Measurements from ENCODE around the gene TTC8. TPM values are rescaled to one million over a fixed set of nuclear protein-coding genes. Genes with fewer than 3 reads are reported as not detected.

TTC8 gene
- total RNA-seq, 2 donors from 2014 or later = 20.8 to 34.1 TPM

DNA sequence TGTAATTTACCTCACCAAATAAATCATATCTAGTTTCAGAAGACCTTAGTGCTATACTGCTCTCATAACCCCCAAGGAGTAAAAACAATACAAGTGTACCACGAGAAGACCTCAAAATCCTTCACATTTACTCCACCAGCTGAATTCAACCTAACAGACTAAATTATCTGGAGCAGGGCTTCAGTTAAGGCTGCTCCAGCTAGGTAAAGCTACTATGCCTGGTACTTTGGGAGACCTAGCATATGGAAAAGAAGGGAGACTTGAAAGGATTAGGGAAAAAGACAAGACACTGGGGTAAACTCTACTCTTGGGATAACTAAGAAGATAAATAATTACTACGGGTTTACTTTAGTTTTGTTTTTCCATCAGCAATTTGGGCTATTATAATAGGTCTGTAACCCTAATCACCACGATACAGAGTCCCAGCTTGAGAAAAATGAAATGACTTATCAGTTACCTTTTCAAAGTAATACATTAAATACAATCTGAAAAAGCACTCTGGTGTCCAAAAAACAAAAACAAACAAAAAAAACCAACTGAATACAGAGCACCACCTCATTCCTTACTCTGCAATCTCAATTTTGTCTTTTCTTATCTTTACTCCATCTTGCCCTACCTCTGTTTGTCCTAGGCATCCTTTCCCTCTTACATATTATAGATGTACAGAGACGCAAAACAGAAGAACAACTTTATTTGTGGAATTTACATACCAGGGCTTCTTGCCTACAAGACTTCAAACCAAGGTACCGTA, 33.8 kb upstream of the TTC8 start:
- Histone ChIP-seq H3K27ac (no peak overlapping the region), H3K4me1 (ENCODE audit: control insufficient read depth in 1 of 2, low read depth in 2 of 2) (peaks cover 10 to 14% of the 10 kb centered on the region in 2 donors), H3K36me3 (no peaks in the 10 kb centered on the region), H3K9me3 (no peaks in the 10 kb centered on the region), H3K27me3 (replicated peaks; ENCODE audit: insufficient read depth) (no peaks in the 10 kb centered on the region), H3K4me3 (no peak overlapping the region)
- DNase-seq (ENCODE audit: low spot score) = no peak
- ATAC-seq (ENCODE audit: insufficient number of reproducible peaks, low FRiP score, low read depth) = no peak
- TF ChIP-seq, protein P1, sequence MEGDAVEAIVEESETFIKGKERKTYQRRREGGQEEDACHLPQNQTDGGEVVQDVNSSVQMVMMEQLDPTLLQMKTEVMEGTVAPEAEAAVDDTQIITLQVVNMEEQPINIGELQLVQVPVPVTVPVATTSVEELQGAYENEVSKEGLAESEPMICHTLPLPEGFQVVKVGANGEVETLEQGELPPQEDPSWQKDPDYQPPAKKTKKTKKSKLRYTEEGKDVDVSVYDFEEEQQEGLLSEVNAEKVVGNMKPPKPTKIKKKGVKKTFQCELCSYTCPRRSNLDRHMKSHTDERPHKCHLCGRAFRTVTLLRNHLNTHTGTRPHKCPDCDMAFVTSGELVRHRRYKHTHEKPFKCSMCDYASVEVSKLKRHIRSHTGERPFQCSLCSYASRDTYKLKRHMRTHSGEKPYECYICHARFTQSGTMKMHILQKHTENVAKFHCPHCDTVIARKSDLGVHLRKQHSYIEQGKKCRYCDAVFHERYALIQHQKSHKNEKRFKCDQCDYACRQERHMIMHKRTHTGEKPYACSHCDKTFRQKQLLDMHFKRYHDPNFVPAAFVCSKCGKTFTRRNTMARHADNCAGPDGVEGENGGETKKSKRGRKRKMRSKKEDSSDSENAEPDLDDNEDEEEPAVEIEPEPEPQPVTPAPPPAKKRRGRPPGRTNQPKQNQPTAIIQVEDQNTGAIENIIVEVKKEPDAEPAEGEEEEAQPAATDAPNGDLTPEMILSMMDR (IDR thresholded peaks at IDR 0.05) = no peak

DNA sequence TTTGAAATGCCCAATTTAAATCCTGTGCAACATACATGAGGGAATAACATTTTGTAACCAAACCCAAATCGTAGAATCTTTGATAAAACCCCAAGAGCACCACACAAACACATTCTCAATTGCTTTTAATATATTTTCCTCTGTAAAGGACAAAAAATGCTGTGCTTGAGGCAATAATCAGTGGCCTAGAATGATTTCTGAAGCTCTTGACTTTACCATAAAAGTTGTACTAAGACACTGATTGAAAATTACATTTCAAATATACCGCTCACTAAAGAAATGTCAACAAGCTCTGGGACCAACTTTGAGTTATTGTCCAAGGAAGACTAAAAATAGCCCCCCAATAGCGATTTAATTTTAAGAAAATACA, 33.2 kb upstream of the TTC8 start:
- Histone ChIP-seq H3K4me3 (peak overlapping the region; percentile 91), H3K9me3 (no peaks in the 10 kb centered on the region), H3K27me3 (replicated peaks; ENCODE audit: insufficient read depth) (no peaks in the 10 kb centered on the region), H3K4me1 (ENCODE audit: control insufficient read depth in 1 of 2, low read depth in 2 of 2) (peaks cover 10 to 14% of the 10 kb centered on the region in 2 donors), H3K36me3 (no peaks in the 10 kb centered on the region), H3K27ac (no peak overlapping the region)
- TF ChIP-seq, protein P1 (IDR thresholded peaks at IDR 0.05) = no peak
- ATAC-seq (ENCODE audit: insufficient number of reproducible peaks, low FRiP score, low read depth) (no peak), DNase-seq (ENCODE audit: low spot score) (no peak)

DNA sequence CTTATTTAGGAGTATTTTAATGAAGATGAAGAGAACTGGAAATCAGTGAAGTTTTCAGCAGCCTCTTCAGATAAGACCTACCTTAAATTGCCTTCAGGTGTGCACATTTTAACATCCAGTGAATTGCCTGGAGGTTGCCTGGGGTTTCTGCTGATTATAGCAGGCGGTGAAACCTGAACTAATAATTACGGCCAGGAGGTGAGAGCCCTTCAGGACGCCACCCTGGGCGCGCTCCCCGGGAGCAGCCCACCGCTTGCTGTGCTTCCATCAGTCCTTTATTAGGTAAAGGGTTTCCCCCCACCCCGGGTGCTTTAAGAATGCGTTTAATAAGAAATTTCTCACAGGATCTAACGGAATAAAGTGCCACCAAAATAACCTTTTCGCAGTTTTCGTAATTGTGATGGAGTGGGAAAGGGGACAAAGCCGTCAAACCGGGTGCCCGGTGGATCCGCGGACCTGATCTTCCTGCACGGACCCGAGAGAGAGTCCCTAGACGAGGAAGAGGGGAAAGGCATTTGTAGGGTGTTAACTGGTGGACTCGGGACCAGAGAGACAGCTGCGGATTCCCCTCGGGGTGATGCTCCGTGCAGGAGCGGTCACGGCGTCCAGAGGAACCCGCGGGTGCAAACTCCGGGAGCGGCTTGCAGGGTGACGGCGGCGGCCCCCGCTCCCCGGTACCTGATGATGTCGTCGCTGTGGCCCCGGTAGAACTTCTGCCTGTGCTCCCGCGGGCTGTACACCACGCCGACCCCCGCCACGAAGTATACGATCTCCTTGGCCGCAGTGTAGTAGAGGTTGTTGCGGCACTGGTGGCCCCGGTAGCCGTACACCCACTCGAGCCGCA, 32.6 kb upstream of the TTC8 start:
- Histone ChIP-seq H3K4me1 (ENCODE audit: control insufficient read depth in 1 of 2, low read depth in 2 of 2) (peaks cover 10 to 14% of the 10 kb centered on the region in 2 donors), H3K4me3 (peak overlapping the region; percentile 91), H3K36me3 (no peaks in the 10 kb centered on the region), H3K27me3 (replicated peaks; ENCODE audit: insufficient read depth) (no peaks in the 10 kb centered on the region), H3K27ac (no peak overlapping the region), H3K9me3 (no peaks in the 10 kb centered on the region)
- ATAC-seq (ENCODE audit: insufficient number of reproducible peaks, low FRiP score, low read depth) = no peak
- TF ChIP-seq, protein P1 (IDR thresholded peaks at IDR 0.05) = no peak
- DNase-seq (ENCODE audit: low spot score) = no peak

DNA sequence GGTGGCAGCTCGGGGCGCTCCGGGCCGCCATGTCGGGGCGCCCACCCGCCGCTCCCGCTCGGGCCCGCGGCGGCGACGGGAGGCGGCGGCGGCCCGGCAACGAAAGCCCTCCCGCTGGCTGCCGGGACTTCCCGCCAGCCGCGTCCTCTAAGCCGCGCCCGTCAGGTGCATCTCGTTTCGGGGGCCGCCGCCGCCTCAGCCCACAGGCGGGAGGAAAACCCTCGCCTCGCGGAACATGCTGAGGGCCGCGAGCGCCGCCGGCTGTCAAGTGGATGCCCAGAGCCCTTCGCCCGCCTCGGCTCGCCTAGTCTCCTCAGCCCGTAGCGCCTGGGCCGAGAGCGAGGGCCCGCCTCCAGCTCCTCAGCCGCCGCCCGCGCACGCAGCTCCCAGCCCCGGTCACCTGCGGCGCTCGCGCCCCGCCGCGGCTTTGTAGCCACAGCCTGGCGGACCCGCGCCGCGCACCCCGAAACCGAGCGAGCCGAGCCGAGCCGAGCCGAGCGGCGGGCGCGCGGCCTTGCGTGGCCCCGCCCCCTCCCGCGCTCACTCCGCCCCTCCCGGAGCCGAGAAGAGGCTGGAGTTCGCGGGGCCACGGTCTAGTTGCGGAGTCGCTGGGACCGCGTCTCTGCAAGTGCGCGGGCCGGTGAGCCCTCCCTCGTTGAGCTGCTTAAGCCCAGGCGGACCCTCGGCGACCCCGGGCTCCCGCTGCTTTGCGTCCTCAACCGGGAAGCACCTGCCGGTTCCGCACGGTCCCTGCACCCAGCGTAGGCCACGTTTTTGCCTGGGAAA, 31.8 kb upstream of the TTC8 start, which contains the start of gene EML5:
Gene EML5, minus strand, starts transcription at position 481 of the 786 bp plus-strand sequence. Its CDS starts 450 bp downstream, at position 31.
- ATAC-seq (ENCODE audit: insufficient number of reproducible peaks, low FRiP score, low read depth) (peak; percentile 75), DNase-seq (ENCODE audit: low spot score) (peak; percentile 25)
- Histone ChIP-seq H3K27me3 (replicated peaks; ENCODE audit: insufficient read depth) (no peaks in the 10 kb centered on the region), H3K4me3 (peak within 1 kb of the TSS; percentile 91), H3K4me1 (ENCODE audit: control insufficient read depth in 1 of 2, low read depth in 2 of 2) (peaks cover 10 to 14% of the 10 kb centered on the region in 2 donors), H3K36me3 (no peaks in the 10 kb centered on the region), H3K27ac (peak within 1 kb of the TSS in 1 of 2 donors; percentile 50), H3K9me3 (no peaks in the 10 kb centered on the region)
- TF ChIP-seq, protein P1 (IDR thresholded peaks at IDR 0.05) = no peak
